Measurements from ENCODE around the gene PTPDC1.

GRCh38 chr9:94097788-94098414 is 13.6 kb downstream of the PTPDC1 start:
- TF ChIP-seq EZH2 (IDR thresholded peaks at IDR 0.05; ENCODE audit: insufficient read depth, poor library complexity, severe bottlenecking) (no peak), EZH2phosphoT487 (IDR thresholded peaks at IDR 0.05; ENCODE audit: insufficient read depth, low read depth) (no peak)

All from GM23248 (cell line).